Measurements from ENCODE around the gene NUCKS1.
A peak's percentile ranks its signal among the peaks of the same experiment; 100 is the strongest.

NUCKS1 gene

DNA sequence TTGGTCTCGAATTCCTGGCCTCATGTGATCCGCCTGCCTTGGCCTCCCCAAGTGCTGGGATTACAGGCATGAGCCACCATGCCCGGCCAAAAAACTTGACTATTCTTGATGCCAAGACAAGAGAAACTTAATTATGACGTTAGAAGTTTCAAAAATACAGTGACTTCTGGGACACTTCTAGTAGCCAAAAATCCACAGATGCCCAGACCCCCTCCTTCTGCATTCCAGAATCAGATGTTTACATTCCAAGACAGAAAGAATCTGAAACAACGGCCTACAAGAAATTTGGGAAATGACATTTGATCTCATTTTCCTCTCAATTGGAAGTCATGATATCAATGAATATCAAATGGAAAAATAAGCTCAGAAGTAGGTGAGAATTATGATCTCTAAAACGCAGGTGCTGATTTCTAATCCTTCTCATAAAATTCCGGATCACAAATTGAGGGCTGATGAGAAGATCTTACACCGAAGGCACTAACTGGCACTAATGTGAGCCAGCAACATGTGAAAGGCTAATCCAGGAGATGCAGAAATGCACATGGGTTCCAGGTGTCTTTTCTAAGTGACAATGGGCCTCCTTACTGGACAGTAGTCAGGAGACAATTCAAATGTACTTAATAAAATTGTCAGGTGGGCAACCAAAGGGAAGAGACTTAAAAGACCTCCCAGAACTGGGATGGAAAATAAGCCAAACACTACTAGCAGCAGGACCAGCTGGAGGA is 19.8 kb upstream of the NUCKS1 start:
- DNase-seq = no peak

DNA sequence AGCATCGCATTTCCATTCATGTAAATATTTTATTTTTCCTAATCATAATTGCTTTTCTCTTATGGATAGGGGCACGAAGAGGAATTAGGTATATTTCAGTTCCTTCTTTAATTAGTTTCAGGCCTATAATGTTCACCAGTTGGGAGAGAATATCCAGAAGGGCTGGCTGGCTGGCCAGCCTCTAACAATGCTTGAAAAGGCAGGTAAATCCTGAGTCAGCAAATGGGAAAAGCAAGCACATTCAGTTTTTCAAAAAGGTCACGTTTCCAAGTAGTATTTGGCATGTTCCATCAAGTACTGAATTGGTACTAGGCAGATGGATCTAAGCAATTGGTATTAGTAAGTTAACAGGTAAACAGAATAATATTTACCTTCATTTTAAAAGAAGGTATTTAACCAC is 17.3 kb upstream of the NUCKS1 start:
- DNase-seq = no peak

DNA sequence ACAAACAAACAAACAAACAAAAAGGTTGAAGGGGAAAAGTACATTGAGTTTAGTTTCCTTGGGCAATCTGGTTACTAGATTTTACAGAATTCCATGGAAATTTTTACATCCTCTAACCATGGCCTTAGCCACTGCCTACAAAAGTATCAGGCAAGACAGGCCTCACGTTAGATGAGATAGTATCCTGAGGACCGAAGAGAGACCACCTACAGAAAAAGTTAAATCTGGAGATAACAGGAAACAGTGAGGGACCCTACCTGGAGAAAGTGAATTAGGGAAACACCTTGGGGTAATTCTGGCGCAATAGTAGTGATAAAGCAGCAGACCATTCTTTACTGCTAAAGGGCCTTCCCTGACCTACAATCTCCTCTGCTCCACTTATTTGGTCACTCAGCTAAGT is 16.6 kb upstream of the NUCKS1 start:
- no peak for DNase-seq

DNA sequence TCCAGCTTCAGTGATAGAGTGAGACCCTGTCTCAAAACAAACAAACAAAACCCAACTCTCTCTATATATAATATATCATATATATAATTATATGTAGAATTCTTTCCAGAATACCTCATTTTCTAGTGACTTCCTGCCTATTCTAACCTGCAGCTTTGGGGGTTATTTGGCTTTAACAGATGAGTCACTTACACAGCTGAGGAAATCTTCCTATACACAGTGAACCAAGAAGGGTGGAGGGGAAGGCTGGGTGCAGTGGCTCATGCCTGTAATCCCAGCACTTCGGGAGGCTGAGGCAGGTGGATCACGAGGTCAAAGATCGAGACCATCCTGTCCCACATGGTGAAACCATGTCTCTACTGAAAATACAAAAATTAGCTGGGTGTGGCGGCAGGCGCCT is 16.1 kb upstream of the NUCKS1 start:
- no peak for DNase-seq

DNA sequence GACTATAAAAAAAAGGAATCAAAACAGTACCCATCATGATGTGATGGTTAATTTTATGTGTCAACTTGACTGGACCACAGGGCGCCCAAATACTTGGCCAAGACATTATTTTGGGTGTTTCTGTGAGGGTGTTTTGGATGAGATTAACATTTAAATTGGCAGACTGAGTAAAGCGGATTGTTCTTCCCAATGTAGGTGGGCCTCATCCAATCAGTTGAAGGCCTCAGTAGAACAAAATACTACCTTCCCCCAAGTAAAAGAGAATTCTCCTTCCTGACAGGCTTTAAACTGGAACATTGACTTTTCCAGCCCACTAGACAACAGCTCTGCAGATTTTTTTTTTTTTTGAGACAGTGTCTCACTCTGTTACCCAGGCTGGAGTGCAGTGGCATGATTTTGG is 14.6 kb upstream of the NUCKS1 start:
- DNase-seq = no peak

DNA sequence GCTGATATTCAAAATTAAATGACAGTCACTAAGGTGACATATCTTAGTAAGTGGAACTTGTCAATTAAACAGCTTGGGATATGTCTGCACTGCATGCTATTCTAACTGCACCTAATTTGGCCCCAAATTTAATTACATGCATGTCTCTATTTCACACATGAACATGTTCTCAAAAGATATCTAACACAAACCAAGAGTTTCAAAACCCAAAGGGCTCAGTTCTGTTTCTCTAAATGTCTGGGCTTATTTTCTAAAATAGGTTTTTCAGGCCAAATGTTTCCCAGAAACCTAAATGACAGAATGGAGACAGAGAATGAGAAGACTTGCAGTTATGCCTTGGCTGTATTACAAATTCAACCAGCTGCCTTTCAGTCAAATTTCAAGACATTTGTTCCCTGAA is 14.0 kb upstream of the NUCKS1 start:
- DNase-seq = no peak

DNA sequence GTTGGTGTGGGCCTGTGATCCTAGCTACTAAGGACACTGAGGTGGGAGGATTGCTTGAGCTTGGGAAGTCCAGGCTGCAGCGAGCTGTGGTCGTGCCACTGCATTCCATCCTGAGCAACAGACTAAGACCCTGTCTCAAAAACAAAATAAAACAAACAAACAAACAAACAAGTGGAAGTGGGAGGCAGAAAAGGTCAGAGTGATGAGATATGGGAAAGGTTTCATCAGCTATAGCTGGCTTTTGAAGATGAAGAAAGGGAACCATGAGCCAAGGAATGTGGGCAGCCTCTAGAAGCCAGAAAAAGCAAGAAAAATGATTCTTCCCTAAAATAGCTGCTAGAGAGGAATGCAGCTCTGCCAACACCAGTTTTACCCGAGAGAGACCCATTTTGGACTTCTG is 10.6 kb upstream of the NUCKS1 start:
- no peak for DNase-seq

DNA sequence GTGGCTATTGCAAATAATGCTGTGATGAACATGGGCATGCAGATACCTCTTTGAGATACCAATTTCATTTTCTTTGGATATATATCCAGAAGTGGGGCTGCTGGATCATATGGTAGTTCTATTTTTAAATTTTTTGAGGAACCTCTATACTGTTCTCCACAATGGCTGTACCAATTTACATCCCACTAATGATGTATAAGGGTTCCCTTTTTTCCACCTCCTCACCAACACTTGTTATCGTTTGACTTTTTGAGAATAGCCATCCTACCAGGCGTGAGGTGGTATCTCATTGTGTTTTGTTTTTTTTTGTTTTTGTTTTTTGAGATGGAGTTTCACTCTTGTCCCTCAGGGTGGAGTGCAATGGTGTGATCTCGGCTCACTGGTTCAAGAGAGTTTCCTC is 6.6 kb upstream of the NUCKS1 start:
- no peak for DNase-seq

DNA sequence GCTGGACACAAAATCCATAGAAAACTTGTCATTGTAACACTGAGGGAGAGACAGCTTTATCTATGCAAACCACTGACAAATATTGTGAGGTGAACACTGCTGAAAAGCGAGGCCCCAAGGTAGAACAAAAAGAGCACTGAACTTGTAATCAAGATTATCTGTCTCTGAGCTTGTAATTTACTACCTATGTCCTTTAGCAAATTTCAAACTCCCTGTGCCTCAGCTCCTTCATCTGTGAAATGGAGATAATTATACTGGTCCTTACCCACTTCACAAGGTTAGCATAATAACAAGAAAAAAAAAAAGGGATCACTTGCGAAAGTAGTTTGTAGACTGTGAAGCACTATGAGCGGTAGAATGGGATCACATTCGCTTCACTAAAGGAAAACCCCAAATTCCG is 4.9 kb upstream of the NUCKS1 start:
- no peak for DNase-seq

DNA sequence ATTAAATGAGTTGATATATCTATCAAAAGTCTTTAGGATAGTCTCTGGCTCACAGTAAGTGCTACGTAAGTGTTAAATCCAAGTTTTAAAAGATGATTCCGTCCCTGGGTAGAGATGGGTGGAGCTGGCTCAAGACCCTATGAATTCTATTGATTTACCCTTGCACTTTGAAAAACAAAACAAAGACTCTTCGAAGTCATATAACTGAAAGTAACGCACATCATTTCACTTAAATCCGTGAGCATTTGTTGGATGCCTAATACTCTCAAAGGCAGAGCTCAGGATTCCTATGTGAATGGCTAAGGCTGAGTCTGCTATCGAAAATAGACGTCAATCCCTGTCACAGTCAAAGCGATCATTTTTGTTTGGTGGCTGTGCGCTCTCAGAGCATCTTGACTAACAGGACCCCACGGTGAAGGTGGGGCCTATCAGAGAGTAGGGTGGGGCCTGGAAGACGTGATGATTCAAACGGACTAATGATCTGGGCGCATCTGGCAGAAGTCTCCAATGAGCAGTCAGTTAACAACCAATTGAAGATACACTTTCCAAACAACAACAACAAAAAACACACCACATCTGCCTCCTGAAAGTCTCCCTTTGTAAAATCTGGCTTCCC is 1.2 kb upstream of the NUCKS1 start:
- peak; percentile 21 to 36 (median 34) for DNase-seq

DNA sequence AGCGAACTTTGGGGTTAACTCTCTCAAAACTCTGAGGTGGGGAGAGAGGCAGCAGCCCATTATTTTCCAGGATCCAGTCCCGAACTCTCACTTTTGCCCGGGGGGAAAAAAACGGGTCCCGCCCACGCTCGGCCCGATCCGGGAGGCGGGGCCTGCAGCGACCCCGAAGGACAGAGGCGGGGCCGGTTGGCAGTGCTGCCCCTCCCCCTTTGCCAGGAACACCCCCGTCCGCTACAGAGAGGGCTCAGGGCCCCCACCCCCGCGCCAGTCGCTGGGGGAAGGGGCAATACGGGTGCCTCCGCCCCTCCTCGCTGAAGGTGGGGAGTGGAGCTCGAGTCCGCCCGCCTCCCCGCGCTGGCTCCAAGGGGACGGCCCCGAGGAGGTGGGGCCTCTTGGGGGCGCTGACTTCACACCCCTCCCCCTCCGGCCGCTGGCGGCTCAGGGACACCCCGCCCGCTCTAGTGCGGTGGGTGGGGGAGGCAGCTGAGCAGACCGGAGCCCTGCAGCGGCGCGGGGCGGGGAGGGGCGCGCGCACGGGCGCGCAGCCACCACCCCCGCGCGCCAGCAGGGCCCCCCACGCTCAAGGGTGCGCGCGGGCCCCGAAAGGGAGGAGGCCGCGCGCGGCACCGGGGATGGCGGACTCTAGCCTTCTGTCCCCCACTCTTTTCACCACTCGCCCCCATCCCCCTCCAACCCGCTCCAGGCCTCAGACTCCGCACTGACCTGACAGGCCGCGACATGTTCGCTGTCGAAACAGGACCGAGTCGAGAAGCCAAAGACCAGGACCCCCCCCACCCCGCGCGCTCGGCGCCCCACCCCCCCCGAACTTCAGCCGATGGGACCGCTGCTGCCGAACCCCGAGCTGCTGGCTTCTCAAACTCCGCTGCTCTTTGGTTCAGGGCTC is 496 bp downstream of the NUCKS1 start:
- DNase-seq = peak; percentile 94 to 97 (median 96)

DNA sequence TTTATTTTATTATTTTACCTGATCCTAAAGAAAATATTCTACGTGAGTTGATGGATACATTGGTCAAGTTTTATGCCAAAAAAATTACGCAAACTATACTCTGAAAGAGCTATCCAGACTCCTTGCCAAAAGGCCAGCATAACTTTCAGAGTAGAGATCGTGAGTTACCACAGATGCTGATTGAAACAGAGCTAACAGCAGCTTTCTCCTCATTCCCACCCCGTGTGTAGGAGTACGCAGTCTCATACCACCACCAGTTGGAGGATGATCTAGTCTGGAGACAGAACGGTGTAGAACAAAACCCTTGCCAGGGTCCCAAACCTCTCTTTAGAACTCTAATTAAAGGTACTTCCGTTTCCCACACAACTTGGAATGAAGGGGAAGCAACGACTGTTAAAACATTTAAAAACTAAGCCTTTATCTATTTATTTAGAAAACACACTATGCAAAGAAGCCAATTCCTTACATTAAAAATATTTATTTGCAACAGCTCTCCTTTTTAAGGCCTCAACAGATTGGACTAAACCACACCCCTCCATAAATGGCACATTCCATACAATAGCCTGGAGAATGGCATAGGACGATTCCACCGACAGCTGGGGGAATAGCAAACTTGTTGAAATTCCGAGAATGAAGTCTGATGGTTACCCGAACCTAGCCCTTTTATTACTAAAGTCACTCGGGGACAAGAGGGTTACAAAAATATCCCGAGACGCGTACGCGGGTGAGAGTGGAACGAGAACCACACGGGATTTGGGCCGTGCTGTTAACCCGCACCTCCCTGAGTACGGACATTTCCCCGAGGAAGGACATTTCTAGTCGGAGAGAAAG is 1.4 kb downstream of the NUCKS1 start:
- peak; percentile 52 to 85 (median 66) for DNase-seq

DNA sequence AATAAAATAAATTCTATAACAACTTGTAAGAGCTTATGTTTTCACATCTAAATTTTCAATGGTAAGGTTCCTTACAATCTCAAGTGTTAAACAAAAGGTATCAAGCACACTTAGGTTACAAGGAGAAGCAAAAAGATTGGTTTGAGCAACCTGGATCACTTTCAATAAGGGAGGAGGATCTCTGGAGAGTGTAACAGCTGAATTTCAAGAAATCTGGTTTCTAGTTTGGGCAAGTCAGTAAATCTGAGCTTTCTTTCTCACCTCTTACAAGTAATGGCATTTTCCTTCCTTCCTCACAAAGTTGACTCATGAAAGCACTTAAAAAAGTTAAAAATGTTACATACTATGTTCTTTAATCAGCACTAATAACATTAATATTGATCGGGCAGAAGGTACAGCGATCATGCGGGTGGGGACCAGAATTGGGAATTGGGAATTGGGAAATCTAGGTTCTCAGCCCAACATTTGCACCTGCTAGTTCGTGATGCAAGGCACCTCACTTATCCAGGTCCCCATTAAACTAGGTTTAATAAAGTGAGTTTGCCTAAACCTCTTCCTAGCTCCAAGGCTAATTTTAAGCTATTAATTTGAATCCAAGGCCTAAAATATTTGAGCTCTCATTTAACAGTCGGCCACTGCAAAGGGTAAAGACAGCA is 3.1 kb downstream of the NUCKS1 start:
- no peak for DNase-seq

DNA sequence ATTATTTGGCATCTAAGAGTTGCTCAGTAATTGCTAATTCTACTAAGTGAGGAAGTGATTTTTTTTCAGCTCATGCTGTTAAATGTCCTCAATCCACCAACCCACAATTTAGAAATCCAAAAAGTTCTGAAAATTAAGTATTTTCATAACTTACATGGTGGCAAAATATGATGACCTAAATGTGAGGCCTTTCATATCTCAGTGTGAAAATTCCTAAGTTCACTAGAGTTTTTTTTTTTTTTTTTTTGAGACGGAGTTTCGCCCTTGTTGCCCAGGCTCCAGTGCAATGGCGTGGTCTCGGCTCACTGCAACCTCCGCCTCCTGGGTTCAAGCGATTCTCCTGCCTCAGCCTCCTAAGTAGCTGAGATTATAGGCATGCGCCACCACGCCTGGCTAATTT is 5.6 kb downstream of the NUCKS1 start:
- DNase-seq = no peak

DNA sequence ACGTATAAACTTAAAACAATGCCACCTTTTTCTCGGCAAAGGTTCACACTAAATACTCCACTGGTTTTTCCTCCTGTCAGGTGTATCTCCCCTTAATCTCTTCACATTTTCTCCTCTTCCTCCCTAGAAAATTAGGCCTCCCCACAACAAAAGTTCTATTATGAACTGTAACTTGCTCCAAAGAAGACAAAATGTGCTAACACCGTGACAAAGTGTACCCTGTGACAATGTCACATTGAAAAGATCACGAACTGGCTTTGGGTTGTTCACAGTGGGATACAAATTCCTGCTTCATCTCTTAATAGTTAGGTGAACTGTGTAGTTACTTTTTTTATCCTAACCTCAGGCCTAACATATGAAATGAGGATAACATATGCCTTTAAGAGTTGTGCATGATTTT is 6.0 kb downstream of the NUCKS1 start:
- no peak for DNase-seq

DNA sequence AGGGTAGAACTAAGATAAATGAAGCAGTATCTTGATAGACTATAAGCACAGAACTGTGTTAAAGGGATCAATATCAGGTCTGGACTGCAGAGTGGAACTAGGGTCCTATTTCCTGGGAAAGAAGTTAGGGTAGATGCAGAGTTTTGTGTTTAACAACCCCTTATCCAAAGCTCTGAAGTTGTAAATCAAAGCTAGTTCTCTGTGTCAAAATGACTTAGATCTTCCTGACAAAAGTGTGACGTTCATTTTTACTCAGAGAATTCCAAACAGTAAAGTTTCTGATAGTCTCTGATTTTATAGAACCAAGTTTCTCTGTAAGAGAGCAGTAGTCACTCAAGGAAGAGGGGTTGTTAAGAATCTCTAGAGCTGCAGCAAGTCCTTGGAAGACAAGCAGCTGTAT is 8.3 kb downstream of the NUCKS1 start:
- DNase-seq = no peak

DNA sequence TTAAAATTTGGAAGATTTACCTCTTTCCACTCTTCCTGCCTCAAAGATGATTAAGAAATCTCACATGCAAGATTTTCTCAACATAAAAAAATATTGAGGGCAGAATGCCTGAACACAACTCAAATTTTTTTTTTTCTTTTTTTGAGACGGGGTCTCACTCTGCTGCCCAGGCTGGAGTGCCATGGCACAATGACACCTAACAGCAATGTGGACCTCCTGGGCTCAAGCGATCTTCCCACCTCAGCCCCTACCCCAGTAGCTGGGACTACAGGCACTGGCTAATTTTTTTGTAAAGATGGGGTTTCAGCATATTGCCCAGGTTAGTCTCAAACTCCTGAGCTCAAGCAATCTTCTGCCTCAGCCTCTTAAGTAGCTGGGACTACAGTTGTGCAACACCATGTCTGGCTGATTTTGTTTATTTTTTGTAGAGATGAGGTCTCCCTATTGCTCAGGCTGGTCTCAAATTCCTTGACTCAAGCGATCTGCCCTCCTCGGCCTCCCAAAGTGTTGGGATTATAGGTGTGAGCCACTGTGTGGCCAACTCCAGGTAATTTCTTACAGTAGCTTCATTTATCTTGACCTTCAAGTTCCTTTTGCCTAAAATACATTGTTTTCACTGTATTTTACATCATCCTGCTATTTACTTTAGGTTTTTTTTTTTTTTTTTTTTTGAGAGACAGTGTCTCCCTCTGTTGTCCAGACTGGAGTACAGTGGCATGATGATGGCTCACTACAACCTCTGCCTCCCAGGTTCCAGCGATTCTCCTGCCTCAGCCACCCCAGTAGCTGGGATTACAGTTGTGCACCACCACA is 10.4 kb downstream of the NUCKS1 start:
- no peak for DNase-seq

DNA sequence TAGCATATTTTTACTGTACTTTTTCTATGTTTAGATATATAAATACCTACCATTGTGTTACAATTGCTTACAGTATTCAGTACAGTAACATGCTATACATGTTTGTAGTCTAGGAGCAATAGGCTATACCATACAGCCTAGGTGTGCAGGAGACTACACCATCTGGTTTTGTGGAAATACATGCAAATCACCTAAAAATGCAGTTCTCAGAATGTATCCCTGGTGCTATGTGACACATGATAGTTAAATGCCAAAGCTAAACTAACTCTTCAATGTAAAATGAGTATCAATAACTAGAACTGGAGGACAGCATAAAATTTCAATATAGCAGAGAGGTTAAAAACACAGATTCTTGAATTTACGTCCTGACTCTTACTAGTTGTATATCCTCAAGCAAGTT is 14.8 kb downstream of the NUCKS1 start:
- no peak for DNase-seq

DNA sequence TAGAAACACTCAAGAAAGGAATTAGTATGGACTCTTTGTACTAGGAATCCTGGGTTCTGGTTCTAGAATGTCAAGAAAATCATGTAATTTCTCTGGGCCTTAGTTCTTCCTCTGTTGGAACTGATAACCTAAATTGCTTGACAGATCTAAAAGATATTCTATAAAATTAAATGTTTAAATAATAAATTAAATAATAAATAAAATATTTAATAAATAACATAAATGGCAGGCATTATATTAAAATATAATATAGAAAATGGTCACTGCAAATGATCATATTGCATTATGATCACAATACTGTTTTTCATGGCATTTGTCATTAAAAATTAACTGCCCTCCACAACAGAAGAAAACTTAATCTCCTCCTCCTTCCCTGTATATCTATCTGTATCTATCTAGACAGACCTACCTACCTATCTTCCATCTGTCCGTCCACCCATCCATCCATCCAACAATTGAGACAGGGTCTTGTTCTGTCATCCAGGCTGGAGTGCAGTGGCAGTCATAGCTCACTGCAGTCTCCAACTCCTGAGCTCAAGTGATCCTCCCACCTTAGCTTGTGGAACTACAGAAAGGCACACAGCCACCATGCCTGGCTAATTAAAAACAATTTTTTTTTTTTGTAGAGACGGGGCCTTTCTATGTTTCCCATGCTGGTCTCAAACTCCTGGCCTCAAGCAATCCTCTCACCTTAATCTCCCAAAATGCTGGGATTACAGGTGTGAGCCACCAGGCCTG is 16.4 kb downstream of the NUCKS1 start:
- no peak for DNase-seq

DNA sequence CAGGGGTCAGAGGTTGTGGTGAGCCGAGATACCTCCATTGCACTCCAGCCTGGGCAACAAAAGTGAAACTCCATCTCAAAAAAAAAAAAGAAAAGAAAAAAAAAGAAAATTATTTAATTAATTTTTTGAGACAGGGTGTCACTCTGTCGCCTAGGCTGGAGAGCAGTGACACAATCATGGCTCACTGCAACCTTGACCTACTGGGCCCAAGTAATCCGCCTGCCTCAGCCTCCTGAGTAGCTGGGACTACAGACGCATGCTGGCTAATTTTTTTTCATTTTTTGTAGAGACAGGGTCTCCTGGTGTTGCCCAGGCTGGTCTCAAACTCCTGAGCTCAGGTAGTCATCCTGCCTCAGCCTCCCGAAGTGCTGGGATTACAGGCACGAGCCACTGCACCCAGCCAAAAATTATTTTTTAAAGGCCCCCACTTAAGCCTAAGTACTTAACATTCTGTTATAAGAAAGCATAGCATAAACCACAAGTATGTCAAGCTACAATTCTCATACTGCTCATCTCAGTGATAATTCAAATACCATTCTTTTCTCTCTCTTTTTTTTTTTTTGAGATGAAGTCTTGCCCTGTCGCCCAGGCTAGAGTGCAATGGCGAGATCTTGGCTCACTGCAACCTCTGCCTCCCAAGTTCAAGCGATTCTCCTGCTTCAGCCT is 19.9 kb downstream of the NUCKS1 start:
- DNase-seq = no peak
